Measurements from ENCODE around the gene DYDC2. TPM values are rescaled to one million over a fixed set of nuclear protein-coding genes. Genes with fewer than 3 reads are reported as not detected.
A peak's percentile ranks its signal among the peaks of the same experiment; 100 is the strongest.

The DYDC2 gene
- total and polyA plus RNA-seq, 9 of the 15 experiments (the other 6 are each of a cell fraction or from before 2014, with no cell fraction given), result 0.06 to 0.34 (median 0.15) TPM; not detected in 5

- ATAC-seq, result peak; percentile 74
- Histone ChIP-seq H3K27ac (ENCODE audit: extremely low read depth, low read depth, low read length) (no peak within 1 kb of the TSS), H3K4me1 (replicated peaks in 1 of 2; ENCODE audit: control insufficient read depth in 2 of 2, insufficient read depth in 2 of 2, low read length in 2 of 2) (peaks cover 9 to 11% of the 10 kb centered on the region in 2 experiments), H3K4me3 (no peak within 1 kb of the TSS), H2AFZ (ENCODE audit: low read depth, low read length) (no peak within 1 kb of the TSS), H3K79me2 (ENCODE audit: control insufficient read depth, insufficient read depth, low read length) (no peaks in the 10 kb centered on the region), H3K27me3 (ENCODE audit: control insufficient read depth in 2 of 2, insufficient read depth in 2 of 2, low read length in 2 of 2) (peaks cover 13 to 31% of the 10 kb centered on the region in 2 experiments), H4K20me1 (replicated peaks; ENCODE audit: control insufficient read depth, insufficient read depth, low read length) (no peaks in the 10 kb centered on the region), H3K36me3 (ENCODE audit: control insufficient read depth, insufficient read depth, low read length) (no peaks in the 10 kb centered on the region), H3K4me2 (ENCODE audit: insufficient read depth, low read length) (no peak within 1 kb of the TSS), H3K9me3 (replicated peaks; ENCODE audit: control insufficient read depth, insufficient read depth, low read depth, low read length) (0 out of 2 replicates have a peak, but pooled peaks cover under 1% of the 10 kb centered on the region), H3K9ac (ENCODE audit: insufficient read depth in 1 of 2, low read depth in 2 of 2, low read length in 2 of 2) (no peak within 1 kb of the TSS), H3K9me1 (ENCODE audit: control insufficient read depth, insufficient read depth, low read length) (no peaks in the 10 kb centered on the region)
- ChIA-PET POLR2A (interaction anchor here (0.5 to 1.5 kb wide), 5 partner anchors 11 to 1075 kb away, joined by 3 read pairs; no protein-coding TSS in a partner anchor), CTCF (ENCODE audit: low intra/inter-chr PET ratio) (no interaction called here)
- BruUV-seq (replicated peaks), result no TSS peak
- intact Hi-C loops (cut with micrococcal nuclease), result no loop called here
- FAIRE-seq, result no peak
- DNase-seq (ENCODE audit: extremely low read depth in 1 of 4, low spot score in 3 of 4), result peak; percentile 40 to 64 (median 54)
- 38% methylated on average over 79 of the region's 96 CpGs for WGBS (ENCODE audit: insufficient coverage, low coverage, missing lambda C conversion rate)
- in situ Hi-C loops (cut with MboI), result no loop called here
- no peak for TF ChIP-seq SAFB2 (IDR thresholded peaks at IDR 0.05; ENCODE audit: borderline replicate concordance, low read depth, low read length, severe bottlenecking)
- TF ChIP-seq KDM1A (IDR thresholded peaks at IDR 0.05), result no peak
- no peak for TF ChIP-seq CHD4 (IDR thresholded peaks at IDR 0.05; ENCODE audit: insufficient read depth, insufficient replicate concordance, low read depth, low read length, poor library complexity, severe bottlenecking)
- TF ChIP-seq PBX2 (CRISPR knock-in tag; IDR thresholded peaks at IDR 0.05; ENCODE audit: low read depth), result no peak
- no peak for TF ChIP-seq PBX2 (tag; conservative IDR thresholded peaks at IDR 0.05; ENCODE audit: low read depth)
- no peak for TF ChIP-seq ZNF740 (CRISPR knock-in tag; IDR thresholded peaks at IDR 0.05)
- no peak for TF ChIP-seq ZNF740 (tag; IDR thresholded peaks at IDR 0.05)
- TF ChIP-seq SMC3 (conservative IDR thresholded peaks at IDR 0.05; ENCODE audit: insufficient read depth, low read depth, low read length), result no peak
- no peak for TF ChIP-seq ZNF224 (CRISPR knock-in tag; IDR thresholded peaks at IDR 0.05)
- no peak for TF ChIP-seq CREB1 (IDR thresholded peaks at IDR 0.05)
- TF ChIP-seq CREB1 (CRISPR knock-in tag; IDR thresholded peaks at IDR 0.05), result no peak
- TF ChIP-seq MIER1 (IDR thresholded peaks at IDR 0.05; ENCODE audit: low read depth), result no peak
- no peak for TF ChIP-seq STAT5B (CRISPR knock-in tag; IDR thresholded peaks at IDR 0.05)
- no peak for TF ChIP-seq SLC30A9 (CRISPR knock-in tag; IDR thresholded peaks at IDR 0.05)
- TF ChIP-seq ZNF780A (CRISPR knock-in tag; IDR thresholded peaks at IDR 0.05), result no peak
These were observed 51.9 kb downstream of the DYDC2 start, which contains the start of gene PRXL2A for GRCh38 chr10:80408242-80409101. PRXL2A (plus strand) TSS chr10:80408551; CDS start chr10:80420468, 11,917 bp downstream.
